ENCODE data around the gene ADARB2.

Gene ADARB2

DNA sequence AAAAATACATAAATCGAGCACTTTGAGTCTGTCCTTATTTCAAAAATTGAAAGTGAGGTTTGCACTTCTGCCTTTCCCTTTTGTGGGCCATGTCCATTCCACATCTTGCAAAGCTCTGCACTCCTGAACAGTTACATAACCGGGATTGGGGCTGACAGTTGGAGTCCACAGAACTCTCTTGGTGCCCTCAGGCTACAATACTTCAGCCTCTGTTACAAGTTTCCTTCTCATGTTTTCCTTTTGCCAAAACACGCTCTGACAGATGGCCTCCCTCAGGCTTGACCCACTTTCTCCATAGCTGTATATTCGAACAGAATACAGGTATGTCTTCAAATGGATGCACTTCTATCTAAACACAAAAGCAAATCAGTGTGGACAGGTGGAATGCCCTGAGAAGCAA is 345.2 kb downstream of the ADARB2 start:
- H3K27me3 ChIP-seq (ENCODE audit: insufficient read depth, poor library complexity, severe bottlenecking) = no peaks in the 10 kb centered on the region
- no peak overlapping the region for H3K27ac ChIP-seq (replicated peaks)
- DNase-seq (ENCODE audit: low read depth in 1 of 2, low spot score in 1 of 2) = no peak
- no peak overlapping the region for H3K4me3 ChIP-seq (replicated peaks; ENCODE audit: insufficient read depth, low read length)
- TF ChIP-seq, protein P1, sequence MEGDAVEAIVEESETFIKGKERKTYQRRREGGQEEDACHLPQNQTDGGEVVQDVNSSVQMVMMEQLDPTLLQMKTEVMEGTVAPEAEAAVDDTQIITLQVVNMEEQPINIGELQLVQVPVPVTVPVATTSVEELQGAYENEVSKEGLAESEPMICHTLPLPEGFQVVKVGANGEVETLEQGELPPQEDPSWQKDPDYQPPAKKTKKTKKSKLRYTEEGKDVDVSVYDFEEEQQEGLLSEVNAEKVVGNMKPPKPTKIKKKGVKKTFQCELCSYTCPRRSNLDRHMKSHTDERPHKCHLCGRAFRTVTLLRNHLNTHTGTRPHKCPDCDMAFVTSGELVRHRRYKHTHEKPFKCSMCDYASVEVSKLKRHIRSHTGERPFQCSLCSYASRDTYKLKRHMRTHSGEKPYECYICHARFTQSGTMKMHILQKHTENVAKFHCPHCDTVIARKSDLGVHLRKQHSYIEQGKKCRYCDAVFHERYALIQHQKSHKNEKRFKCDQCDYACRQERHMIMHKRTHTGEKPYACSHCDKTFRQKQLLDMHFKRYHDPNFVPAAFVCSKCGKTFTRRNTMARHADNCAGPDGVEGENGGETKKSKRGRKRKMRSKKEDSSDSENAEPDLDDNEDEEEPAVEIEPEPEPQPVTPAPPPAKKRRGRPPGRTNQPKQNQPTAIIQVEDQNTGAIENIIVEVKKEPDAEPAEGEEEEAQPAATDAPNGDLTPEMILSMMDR (IDR thresholded peaks at IDR 0.05; ENCODE audit: insufficient read depth, low read length) = no peak
- no peak for TF ChIP-seq POLR2AphosphoS5 (IDR thresholded peaks at IDR 0.05; ENCODE audit: low read depth)
- TF ChIP-seq, protein P2, sequence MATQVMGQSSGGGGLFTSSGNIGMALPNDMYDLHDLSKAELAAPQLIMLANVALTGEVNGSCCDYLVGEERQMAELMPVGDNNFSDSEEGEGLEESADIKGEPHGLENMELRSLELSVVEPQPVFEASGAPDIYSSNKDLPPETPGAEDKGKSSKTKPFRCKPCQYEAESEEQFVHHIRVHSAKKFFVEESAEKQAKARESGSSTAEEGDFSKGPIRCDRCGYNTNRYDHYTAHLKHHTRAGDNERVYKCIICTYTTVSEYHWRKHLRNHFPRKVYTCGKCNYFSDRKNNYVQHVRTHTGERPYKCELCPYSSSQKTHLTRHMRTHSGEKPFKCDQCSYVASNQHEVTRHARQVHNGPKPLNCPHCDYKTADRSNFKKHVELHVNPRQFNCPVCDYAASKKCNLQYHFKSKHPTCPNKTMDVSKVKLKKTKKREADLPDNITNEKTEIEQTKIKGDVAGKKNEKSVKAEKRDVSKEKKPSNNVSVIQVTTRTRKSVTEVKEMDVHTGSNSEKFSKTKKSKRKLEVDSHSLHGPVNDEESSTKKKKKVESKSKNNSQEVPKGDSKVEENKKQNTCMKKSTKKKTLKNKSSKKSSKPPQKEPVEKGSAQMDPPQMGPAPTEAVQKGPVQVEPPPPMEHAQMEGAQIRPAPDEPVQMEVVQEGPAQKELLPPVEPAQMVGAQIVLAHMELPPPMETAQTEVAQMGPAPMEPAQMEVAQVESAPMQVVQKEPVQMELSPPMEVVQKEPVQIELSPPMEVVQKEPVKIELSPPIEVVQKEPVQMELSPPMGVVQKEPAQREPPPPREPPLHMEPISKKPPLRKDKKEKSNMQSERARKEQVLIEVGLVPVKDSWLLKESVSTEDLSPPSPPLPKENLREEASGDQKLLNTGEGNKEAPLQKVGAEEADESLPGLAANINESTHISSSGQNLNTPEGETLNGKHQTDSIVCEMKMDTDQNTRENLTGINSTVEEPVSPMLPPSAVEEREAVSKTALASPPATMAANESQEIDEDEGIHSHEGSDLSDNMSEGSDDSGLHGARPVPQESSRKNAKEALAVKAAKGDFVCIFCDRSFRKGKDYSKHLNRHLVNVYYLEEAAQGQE (IDR thresholded peaks at IDR 0.05; ENCODE audit: insufficient replicate concordance, low read depth) = no peak
- TF ChIP-seq SPI1 (IDR thresholded peaks at IDR 0.05; ENCODE audit: borderline replicate concordance, low read depth) = no peak
- no peak for TF ChIP-seq GABPA (IDR thresholded peaks at IDR 0.05; ENCODE audit: low read depth)

DNA sequence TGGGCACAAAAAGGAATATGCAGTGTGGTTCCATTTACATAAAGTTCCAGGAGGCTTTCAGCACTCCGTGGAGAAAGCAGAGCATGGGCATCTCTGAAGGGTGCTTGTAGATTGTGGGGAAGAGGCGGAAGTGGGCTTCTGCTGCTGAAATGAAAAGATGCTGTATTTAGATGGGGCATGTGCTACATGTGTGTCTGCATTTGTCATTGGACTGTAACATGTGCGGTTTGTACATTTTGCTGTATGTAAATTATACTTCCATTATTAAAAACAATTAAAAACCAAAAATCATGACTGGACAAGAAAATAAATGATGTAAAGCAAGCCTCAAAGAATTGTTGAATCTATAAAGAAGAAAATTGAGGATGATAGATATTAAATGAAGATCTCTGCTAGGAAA is 347.1 kb downstream of the ADARB2 start:
- TF ChIP-seq POLR2AphosphoS5 (IDR thresholded peaks at IDR 0.05; ENCODE audit: low read depth) = no peak
- TF ChIP-seq, protein P2 (IDR thresholded peaks at IDR 0.05; ENCODE audit: insufficient replicate concordance, low read depth) = no peak
- TF ChIP-seq, protein P1 (IDR thresholded peaks at IDR 0.05; ENCODE audit: insufficient read depth, low read length) = no peak
- no peak for TF ChIP-seq SPI1 (IDR thresholded peaks at IDR 0.05; ENCODE audit: borderline replicate concordance, low read depth)
- TF ChIP-seq GABPA (IDR thresholded peaks at IDR 0.05; ENCODE audit: low read depth) = no peak
- Histone ChIP-seq H3K27me3 (ENCODE audit: insufficient read depth, poor library complexity, severe bottlenecking) (no peaks in the 10 kb centered on the region), H3K4me3 (replicated peaks; ENCODE audit: insufficient read depth, low read length) (no peak overlapping the region), H3K27ac (replicated peaks) (no peak overlapping the region)
- no peak for DNase-seq (ENCODE audit: low read depth in 1 of 2, low spot score in 1 of 2)

DNA sequence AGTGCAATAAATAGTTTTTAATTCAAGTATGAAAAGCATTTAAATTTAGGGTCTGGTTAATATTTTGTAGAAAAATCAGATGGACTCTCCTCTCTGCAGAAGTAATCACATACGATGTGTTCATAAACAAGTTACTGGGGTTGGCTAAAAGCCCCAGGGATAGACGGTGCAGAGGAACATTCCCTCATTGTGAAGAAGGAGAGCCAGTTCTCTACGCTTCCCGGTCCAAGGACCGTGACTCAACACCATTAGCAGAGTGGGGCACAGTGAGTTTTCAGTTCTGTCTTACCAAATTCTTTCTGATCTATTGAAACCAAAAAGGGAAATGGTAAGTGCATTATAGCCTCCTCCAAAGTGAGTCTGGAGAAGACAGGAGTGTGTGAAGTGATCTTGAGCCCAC is 353.3 kb downstream of the ADARB2 start:
- Histone ChIP-seq H3K4me3 (replicated peaks; ENCODE audit: insufficient read depth, low read length) (no peak overlapping the region), H3K27ac (replicated peaks) (no peak overlapping the region), H3K27me3 (ENCODE audit: insufficient read depth, poor library complexity, severe bottlenecking) (no peaks in the 10 kb centered on the region)
- TF ChIP-seq POLR2AphosphoS5 (IDR thresholded peaks at IDR 0.05; ENCODE audit: low read depth) (no peak), GABPA (IDR thresholded peaks at IDR 0.05; ENCODE audit: low read depth) (no peak), SPI1 (IDR thresholded peaks at IDR 0.05; ENCODE audit: borderline replicate concordance, low read depth) (no peak)
- TF ChIP-seq, protein P2 (IDR thresholded peaks at IDR 0.05; ENCODE audit: insufficient replicate concordance, low read depth) = no peak
- TF ChIP-seq, protein P1 (IDR thresholded peaks at IDR 0.05; ENCODE audit: insufficient read depth, low read length) = no peak
- no peak for DNase-seq (ENCODE audit: low read depth in 1 of 2, low spot score in 1 of 2)

Data from HL-60 (cell line).